D341Med (cell line): ENCODE data around the gene PM20D1.
"Not testable (repeated sequence)": the region's sequence is repeated elsewhere in the genome, so short reads cannot be mapped to it uniquely, and the experiment has no call there.

ENCODE experiments used
- DNase-seq: peaks from one replicate; pipeline ENCODE4 v3.0.0; 2012; ENCODE audit warnings: low spot score

The PM20D1 gene

GRCh38 chr1:205849619-205850355 lies at the start of gene PM20D1:
PM20D1 (minus strand) TSS chr1:205850132; CDS start chr1:205850072, 60 bp downstream.
- no peak for DNase-seq

GRCh38 chr1:205896351-205896750 lies 46.4 kb upstream of the PM20D1 start:
- DNase-seq = no peak

- not testable (repeated sequence) for DNase-seq
Observed at GRCh38 chr1:205894119-205894518, 44.2 kb upstream of the PM20D1 start.

- not testable (repeated sequence) for DNase-seq
Observed at GRCh38 chr1:205892175-205892574, 42.2 kb upstream of the PM20D1 start.

- not testable (repeated sequence) for DNase-seq
Observed at GRCh38 chr1:205891481-205891880, 41.5 kb upstream of the PM20D1 start.

GRCh38 chr1:205890631-205891030 lies 40.7 kb upstream of the PM20D1 start:
- not testable (repeated sequence) for DNase-seq

GRCh38 chr1:205889706-205890105 lies 39.8 kb upstream of the PM20D1 start:
- DNase-seq = not testable (repeated sequence)

GRCh38 chr1:205889006-205889405 lies 39.1 kb upstream of the PM20D1 start:
- DNase-seq = not testable (repeated sequence)

- DNase-seq = no peak
Observed at GRCh38 chr1:205883792-205884191, 33.9 kb upstream of the PM20D1 start.

- DNase-seq = no peak
Observed at GRCh38 chr1:205880923-205881322, 31.0 kb upstream of the PM20D1 start.

- DNase-seq = no peak
Observed at GRCh38 chr1:205879974-205880373, 30.0 kb upstream of the PM20D1 start.

- no peak for DNase-seq
Observed at GRCh38 chr1:205878026-205878425, 28.1 kb upstream of the PM20D1 start.

GRCh38 chr1:205873148-205873547 lies 23.2 kb upstream of the PM20D1 start:
- DNase-seq = not testable (repeated sequence)

- no peak for DNase-seq
Observed at GRCh38 chr1:205870236-205870635, 20.3 kb upstream of the PM20D1 start.

GRCh38 chr1:205861540-205861939 lies 11.6 kb upstream of the PM20D1 start:
- no peak for DNase-seq

GRCh38 chr1:205858141-205858961 lies 8.4 kb upstream of the PM20D1 start:
- DNase-seq = no peak

- not testable (repeated sequence) for DNase-seq
Observed at GRCh38 chr1:205857501-205857900, 7.6 kb upstream of the PM20D1 start.

- DNase-seq = no peak
Observed at GRCh38 chr1:205856433-205856832, 6.5 kb upstream of the PM20D1 start.

GRCh38 chr1:205852969-205853368 lies 3.0 kb upstream of the PM20D1 start:
- no peak for DNase-seq

GRCh38 chr1:205851993-205852392 lies 2.1 kb upstream of the PM20D1 start:
- no peak for DNase-seq

- DNase-seq = no peak
Observed at GRCh38 chr1:205843036-205843859, 6.7 kb downstream of the PM20D1 start.

- DNase-seq = peak; percentile 47
Observed at GRCh38 chr1:205842229-205842628, 7.7 kb downstream of the PM20D1 start.
